GM23248 (cell line): ENCODE results near the gene ZBTB2.
"Not testable (repeated sequence)": the region's sequence is repeated elsewhere in the genome, so short reads cannot be mapped to it uniquely, and the experiment has no call there.

Experiments used
- EZH2 ChIP-seq: fragments of 200-600 bp; sonication (generic); IDR thresholded peaks from 2 replicates; pipeline ENCODE4 v1.6.1; 2018; ENCODE audit warnings: antibody characterized with exemption, mild to moderate bottlenecking; ENCODE audit not compliant: insufficient read depth, poor library complexity, severe bottlenecking
- EZH2phosphoT487 ChIP-seq: fragments of 200-600 bp; sonication (generic); IDR thresholded peaks from 2 replicates; pipeline ENCODE4 v1.6.1; 2018; ENCODE audit warnings: antibody characterized with exemption, moderate library complexity, mild to moderate bottlenecking, low read depth; ENCODE audit not compliant: insufficient read depth

- not testable (repeated sequence) for TF ChIP-seq EZH2, EZH2phosphoT487
Observed at GRCh38 chr6:151342750-151343149, 48.6 kb downstream of the ZBTB2 start.
